Measurements from ENCODE around the gene CEACAM7. TPM values are rescaled to one million over a fixed set of nuclear protein-coding genes. Genes with fewer than 3 reads are reported as not detected.

Gene CEACAM7
- total and polyA plus RNA-seq, 10 of the 15 experiments (the other 5 are each of a cell fraction or from before 2014, with no cell fraction given) = not detected

DNA sequence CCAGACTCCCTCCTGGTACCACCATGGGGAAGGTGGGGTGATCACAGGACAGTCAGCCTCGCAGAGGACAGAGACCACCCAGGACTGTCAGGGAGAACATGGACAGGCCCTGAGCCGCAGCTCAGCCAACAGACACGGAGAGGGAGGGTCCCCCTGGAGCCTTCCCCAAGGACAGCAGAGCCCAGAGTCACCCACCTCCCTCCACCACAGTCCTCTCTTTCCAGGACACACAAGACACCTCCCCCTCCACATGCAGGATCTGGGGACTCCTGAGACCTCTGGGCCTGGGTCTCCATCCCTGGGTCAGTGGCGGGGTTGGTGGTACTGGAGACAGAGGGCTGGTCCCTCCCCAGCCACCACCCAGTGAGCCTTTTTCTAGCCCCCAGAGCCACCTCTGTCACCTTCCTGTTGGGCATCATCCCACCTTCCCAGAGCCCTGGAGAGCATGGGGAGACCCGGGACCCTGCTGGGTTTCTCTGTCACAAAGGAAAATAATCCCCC lies 19.9 kb upstream of the CEACAM7 start (continued):
- TF ChIP-seq, protein P1, sequence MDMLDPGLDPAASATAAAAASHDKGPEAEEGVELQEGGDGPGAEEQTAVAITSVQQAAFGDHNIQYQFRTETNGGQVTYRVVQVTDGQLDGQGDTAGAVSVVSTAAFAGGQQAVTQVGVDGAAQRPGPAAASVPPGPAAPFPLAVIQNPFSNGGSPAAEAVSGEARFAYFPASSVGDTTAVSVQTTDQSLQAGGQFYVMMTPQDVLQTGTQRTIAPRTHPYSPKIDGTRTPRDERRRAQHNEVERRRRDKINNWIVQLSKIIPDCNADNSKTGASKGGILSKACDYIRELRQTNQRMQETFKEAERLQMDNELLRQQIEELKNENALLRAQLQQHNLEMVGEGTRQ (IDR thresholded peaks at IDR 0.05; ENCODE audit: borderline replicate concordance, low read depth, low read length) = no peak
- TF ChIP-seq NFXL1 (IDR thresholded peaks at IDR 0.05; ENCODE audit: borderline replicate concordance) (no peak), BCL11A (IDR thresholded peaks at IDR 0.05; ENCODE audit: low read depth, low read length) (no peak), EP300 (IDR thresholded peaks at IDR 0.05; ENCODE audit: borderline replicate concordance in 1 of 2, control insufficient read depth in 1 of 2, low read depth in 2 of 2, low read length in 2 of 2) (no peak)

DNA sequence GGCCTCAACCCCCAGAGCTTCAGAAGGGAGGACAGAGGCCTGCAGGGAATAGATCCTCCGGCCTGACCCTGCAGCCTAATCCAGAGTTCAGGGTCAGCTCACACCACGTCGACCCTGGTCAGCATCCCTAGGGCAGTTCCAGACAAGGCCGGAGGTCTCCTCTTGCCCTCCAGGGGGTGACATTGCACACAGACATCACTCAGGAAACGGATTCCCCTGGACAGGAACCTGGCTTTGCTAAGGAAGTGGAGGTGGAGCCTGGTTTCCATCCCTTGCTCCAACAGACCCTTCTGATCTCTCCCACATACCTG lies 19.4 kb upstream of the CEACAM7 start:
- H3K27me3 ChIP-seq (replicated peaks in 1 of 2; ENCODE audit: control insufficient read depth in 2 of 2, insufficient read depth in 2 of 2, low read length in 1 of 2) = peaks cover 3 to 4% of the 10 kb centered on the region in 2 experiments
- BruUV-seq (replicated peaks) = no TSS peak
- no peaks in the 10 kb centered on the region for H4K20me1 ChIP-seq (ENCODE audit: control insufficient read depth, insufficient read depth)
- no peak for DNase-seq (ENCODE audit: low read depth, low spot score)
- 0% methylated on average over 5 of the region's 5 CpGs for WGBS (ENCODE audit: insufficient coverage, insufficient replicate concordance, low lambda C conversion rate, missing lambda C conversion rate)
- ChIA-PET POLR2A (no interaction called here), RAD21 (ENCODE audit: unreplicated experiment) (no interaction called here), SMC1A (ENCODE audit: uncharacterized antibody, unreplicated experiment) (interaction anchor here (0.8 to 1.4 kb wide), 2 partner anchors 66 to 113 kb away, joined by 4 read pairs; no protein-coding TSS in a partner anchor), CTCF (interaction anchor here (0.6 to 2.6 kb wide), 23 partner anchors 9 to 130 kb away, joined by 3 to 16 read pairs (median 4); no protein-coding TSS in a partner anchor)
- no peak for ATAC-seq
- no peak overlapping the region for H2AFZ ChIP-seq (ENCODE audit: control insufficient read depth, low read depth, low read length)
- H3K27ac ChIP-seq (ENCODE audit: control insufficient read depth, insufficient read depth) = no peak overlapping the region
- H3K4me2 ChIP-seq (ENCODE audit: control insufficient read depth, insufficient read depth) = no peak overlapping the region
- no peak overlapping the region for H3K4me3 ChIP-seq
- intact Hi-C loops (cut with micrococcal nuclease; ENCODE audit: unreplicated experiment) = loop anchor here (1.0 kb wide), 1 partner anchor 39 kb away; no protein-coding TSS in a partner anchor
- no peak overlapping the region for H3K9ac ChIP-seq (ENCODE audit: control insufficient read depth, insufficient read depth, low read length)
- no peak for FAIRE-seq
- H3K9me3 ChIP-seq (replicated peaks; ENCODE audit: control insufficient read depth, insufficient read depth, low read length) = no peaks in the 10 kb centered on the region
- no peaks in the 10 kb centered on the region for H3K36me3 ChIP-seq (ENCODE audit: control insufficient read depth in 2 of 2, insufficient read depth in 2 of 2, low read length in 1 of 2)
- H3K4me1 ChIP-seq (ENCODE audit: control insufficient read depth, insufficient read depth, low read length) = no peaks in the 10 kb centered on the region
- in situ Hi-C loops (cut with MboI) = no loop called here
- TF ChIP-seq, protein P2, sequence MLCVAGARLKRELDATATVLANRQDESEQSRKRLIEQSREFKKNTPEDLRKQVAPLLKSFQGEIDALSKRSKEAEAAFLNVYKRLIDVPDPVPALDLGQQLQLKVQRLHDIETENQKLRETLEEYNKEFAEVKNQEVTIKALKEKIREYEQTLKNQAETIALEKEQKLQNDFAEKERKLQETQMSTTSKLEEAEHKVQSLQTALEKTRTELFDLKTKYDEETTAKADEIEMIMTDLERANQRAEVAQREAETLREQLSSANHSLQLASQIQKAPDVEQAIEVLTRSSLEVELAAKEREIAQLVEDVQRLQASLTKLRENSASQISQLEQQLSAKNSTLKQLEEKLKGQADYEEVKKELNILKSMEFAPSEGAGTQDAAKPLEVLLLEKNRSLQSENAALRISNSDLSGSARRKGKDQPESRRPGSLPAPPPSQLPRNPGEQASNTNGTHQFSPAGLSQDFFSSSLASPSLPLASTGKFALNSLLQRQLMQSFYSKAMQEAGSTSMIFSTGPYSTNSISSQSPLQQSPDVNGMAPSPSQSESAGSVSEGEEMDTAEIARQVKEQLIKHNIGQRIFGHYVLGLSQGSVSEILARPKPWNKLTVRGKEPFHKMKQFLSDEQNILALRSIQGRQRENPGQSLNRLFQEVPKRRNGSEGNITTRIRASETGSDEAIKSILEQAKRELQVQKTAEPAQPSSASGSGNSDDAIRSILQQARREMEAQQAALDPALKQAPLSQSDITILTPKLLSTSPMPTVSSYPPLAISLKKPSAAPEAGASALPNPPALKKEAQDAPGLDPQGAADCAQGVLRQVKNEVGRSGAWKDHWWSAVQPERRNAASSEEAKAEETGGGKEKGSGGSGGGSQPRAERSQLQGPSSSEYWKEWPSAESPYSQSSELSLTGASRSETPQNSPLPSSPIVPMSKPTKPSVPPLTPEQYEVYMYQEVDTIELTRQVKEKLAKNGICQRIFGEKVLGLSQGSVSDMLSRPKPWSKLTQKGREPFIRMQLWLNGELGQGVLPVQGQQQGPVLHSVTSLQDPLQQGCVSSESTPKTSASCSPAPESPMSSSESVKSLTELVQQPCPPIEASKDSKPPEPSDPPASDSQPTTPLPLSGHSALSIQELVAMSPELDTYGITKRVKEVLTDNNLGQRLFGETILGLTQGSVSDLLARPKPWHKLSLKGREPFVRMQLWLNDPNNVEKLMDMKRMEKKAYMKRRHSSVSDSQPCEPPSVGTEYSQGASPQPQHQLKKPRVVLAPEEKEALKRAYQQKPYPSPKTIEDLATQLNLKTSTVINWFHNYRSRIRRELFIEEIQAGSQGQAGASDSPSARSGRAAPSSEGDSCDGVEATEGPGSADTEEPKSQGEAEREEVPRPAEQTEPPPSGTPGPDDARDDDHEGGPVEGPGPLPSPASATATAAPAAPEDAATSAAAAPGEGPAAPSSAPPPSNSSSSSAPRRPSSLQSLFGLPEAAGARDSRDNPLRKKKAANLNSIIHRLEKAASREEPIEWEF (IDR thresholded peaks at IDR 0.05; ENCODE audit: insufficient replicate concordance, low read depth, low read length) = no peak
- TF ChIP-seq RB1 (IDR thresholded peaks at IDR 0.05; ENCODE audit: borderline replicate concordance) (no peak), HDGF (IDR thresholded peaks at IDR 0.05) (no peak)
- no peaks in the 10 kb centered on the region for H3K79me2 ChIP-seq (ENCODE audit: control insufficient read depth, insufficient read depth, low read length)
